Activated T-cell treated with anti-CD3 and anti-CD28 coated beads, Interleukin-2, amount 50 U/mL, for 48 hours (primary cell): ENCODE data around the gene CATSPERZ.

ENCODE experiments used
- DNase-seq, 2 experiments: peaks; one replicate each; pipeline ENCODE4 v3.0.0-alpha.2; 2020

The CATSPERZ gene

GRCh38 chr11:64342869-64343745, 42.9 kb downstream of the CATSPERZ start:
- no peak for DNase-seq

DNA sequence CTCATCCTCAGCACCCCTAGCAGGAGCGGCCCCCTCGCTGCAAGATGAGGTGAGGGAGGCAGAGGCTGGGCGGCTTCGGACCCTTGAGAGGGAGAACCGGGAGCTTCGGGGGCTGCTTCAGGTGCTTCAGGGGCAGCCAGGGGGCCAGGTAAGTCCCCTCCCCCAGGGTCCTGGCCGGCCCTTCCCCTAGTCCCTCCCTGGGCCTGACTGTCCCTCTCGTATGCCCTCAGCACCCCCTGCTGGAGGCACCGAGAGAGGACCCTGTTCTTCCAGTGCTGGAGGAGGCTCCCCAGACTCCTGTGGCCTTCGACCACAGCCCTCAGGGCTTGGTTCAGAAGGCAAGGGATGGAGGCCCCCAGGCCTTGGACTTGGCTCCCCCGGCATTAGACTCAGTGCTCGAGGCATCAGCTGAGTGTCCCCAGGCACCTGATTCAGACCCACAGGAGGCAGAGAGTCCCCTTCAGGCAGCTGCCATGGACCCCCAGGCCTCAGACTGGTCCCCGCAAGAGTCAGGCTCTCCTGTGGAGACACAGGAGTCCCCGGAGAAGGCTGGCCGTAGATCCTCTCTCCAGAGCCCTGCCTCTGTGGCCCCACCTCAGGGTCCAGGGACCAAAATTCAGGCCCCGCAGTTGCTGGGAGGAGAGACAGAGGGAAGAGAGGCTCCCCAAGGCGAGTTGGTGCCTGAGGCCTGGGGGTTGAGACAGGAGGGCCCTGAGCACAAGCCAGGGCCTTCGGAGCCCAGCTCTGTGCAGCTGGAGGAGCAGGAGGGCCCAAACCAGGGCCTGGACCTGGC, 43.8 kb downstream of the CATSPERZ start:
- no peak for DNase-seq

DNA sequence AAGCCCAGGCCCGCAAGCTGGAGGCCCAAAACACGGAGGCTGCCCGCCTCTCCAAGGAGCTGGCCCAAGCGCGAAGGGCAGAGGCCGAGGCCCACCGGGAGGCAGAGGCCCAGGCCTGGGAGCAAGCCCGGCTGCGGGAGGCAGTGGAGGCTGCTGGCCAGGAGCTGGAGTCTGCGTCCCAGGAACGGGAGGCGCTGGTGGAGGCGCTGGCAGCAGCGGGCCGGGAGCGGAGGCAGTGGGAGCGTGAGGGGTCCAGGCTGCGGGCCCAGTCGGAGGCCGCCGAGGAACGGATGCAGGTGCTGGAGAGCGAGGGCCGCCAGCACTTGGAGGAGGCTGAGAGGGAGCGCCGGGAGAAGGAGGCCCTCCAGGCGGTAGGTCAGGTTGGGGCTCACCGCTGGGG, 44.6 kb downstream of the CATSPERZ start:
- no peak for DNase-seq

- no peak for DNase-seq
Measured at GRCh38 chr11:64347193-64347867, 47.2 kb downstream of the CATSPERZ start.

DNA sequence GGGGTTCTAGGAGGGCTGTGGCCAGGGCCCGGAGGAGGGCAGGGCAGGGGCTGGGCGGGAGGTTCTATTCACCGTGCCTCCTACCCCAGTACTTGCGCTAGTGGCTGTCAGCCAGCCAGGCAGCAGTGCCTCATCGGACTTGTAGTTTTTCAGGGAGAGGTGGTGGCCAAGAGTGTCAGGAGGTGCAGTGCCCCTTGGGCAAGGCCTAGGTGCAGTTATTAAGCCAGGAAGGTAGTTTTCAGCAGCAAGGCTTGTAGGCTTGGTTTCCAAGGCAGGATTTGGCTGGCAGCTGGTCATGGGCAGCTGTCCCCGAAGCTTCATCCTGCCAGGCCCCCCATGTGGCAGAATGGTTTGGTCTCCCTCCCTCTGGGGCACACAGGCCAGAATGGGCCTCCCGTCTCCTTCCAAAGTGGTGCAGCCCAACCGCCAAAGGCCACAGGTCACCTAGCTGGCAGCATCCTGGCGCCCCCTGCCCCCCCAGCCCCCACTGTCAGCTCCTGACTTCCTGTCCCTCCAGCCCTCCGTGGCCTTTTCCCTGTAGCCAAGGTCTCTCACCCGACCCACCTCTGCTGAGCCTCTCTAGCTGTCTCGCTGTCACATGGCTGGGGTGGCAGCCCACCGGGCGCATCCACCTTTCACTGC, 48.3 kb downstream of the CATSPERZ start:
- no peak for DNase-seq

GRCh38 chr11:64349025-64349387, 48.8 kb downstream of the CATSPERZ start:
- DNase-seq = no peak

- no peak for DNase-seq
Measured at GRCh38 chr11:64349404-64349803, 49.2 kb downstream of the CATSPERZ start.

DNA sequence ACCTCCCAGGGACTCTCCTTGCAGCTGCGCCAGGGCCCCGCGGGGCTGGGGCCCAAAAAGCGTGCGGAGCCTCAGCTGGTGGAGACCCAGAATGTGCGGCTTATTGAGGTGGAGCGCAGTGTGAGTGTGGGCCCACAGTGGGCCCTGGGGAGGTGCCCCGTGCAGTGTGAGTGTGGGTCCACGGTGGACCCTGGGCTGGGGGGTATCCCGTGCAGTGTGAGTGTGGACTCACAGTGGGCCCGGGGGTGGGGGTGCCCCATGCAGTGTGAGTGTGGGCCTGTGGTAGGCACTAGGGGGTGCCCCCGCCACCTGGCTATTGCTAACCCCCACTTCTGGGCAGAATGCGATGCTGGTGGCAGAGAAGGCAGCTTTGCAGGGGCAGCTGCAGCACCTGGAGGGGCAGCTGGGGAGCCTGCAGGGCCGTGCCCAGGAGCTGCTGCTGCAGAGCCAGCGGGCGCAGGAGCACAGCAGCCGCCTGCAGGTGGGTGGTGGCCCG, 51.0 kb downstream of the CATSPERZ start:
- no peak for DNase-seq

- no peak for DNase-seq
Measured at GRCh38 chr11:64352099-64352994, 52.2 kb downstream of the CATSPERZ start.

DNA sequence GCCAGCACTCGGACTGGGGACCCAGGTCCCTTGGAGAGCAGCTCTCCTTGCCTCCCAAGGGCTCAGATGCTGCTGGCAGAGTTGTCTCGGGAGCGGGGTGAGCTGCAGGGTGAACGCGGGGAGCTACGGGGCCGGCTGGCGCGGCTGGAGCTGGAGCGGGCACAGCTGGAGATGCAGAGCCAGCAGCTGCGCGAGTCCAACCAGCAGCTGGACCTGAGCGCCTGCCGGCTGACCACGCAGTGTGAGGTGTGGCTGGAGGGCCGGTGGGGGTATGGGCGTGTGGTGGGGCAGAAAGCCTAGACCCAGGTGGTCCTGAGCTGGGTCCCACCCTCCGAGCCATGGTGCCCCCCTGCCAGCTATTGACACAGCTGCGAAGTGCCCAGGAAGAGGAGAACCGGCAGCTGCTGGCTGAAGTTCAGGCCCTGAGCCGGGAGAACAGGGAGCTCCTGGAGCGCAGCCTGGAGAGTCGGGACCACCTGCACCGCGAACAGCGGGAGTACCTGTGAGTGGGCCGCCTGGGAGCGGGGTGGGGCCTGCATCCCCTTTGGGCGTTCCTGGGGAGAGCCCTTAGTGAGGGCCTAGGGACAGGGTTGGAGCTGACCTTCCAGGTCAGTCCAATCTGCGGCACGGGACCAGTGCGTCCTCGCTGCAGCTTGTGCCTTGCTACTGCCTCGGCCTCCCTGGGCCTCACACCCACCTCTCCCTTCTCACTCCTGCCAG, 53.0 kb downstream of the CATSPERZ start:
- DNase-seq = no peak

GRCh38 chr11:64353715-64354506, 53.8 kb downstream of the CATSPERZ start:
- no peak for DNase-seq
